Urothelium cell line (cell line): ENCODE data around the gene PRKCI.
"Not testable (repeated sequence)": the region's sequence is repeated elsewhere in the genome, so short reads cannot be mapped to it uniquely, and the experiment has no call there.

Experiments
- DNase-seq: peaks from one replicate; pipeline ENCODE4 v3.0.0; 2011; ENCODE audit warnings: low spot score, mixed read lengths
- FAIRE-seq: peaks from 2 replicates; lab custom pipeline; 2011; peaks lifted over from hg19 to GRCh38; lab: Jason Lieb, UNC

Gene PRKCI

GRCh38 chr3:170222647-170223541 lies 670 bp downstream of the PRKCI start:
- no peak for FAIRE-seq

GRCh38 chr3:170225166-170225565 lies 2.9 kb downstream of the PRKCI start:
- DNase-seq, result no peak
- no peak for FAIRE-seq

More at GRCh38 chr3:170222647-170223541, 670 bp downstream of the PRKCI start:
- peak; percentile 41 for DNase-seq

- FAIRE-seq (no peak), DNase-seq (no peak)
Measured at GRCh38 chr3:170226426-170226960, 4.3 kb downstream of the PRKCI start.

GRCh38 chr3:170228093-170228766 lies 6.0 kb downstream of the PRKCI start:
- FAIRE-seq (no peak), DNase-seq (no peak)

- FAIRE-seq (no peak), DNase-seq (no peak)
Measured at GRCh38 chr3:170232266-170232665, 10.0 kb downstream of the PRKCI start.

- no peak for DNase-seq
- FAIRE-seq, result no peak
Measured at GRCh38 chr3:170233530-170233929, 11.3 kb downstream of the PRKCI start.

GRCh38 chr3:170240142-170240541 lies 17.9 kb downstream of the PRKCI start:
- no peak for FAIRE-seq
- no peak for DNase-seq

- DNase-seq (no peak), FAIRE-seq (no peak)
Measured at GRCh38 chr3:170240671-170241070, 18.4 kb downstream of the PRKCI start.

GRCh38 chr3:170244576-170244975 lies 22.4 kb downstream of the PRKCI start:
- DNase-seq (no peak), FAIRE-seq (no peak)

GRCh38 chr3:170247875-170248274 lies 25.7 kb downstream of the PRKCI start:
- DNase-seq (no peak), FAIRE-seq (no peak)

GRCh38 chr3:170256597-170256996 lies 34.4 kb downstream of the PRKCI start:
- FAIRE-seq (no peak), DNase-seq (no peak)

GRCh38 chr3:170257145-170257544 lies 34.9 kb downstream of the PRKCI start:
- no peak for DNase-seq
- FAIRE-seq, result no peak

GRCh38 chr3:170258105-170258487 lies 35.9 kb downstream of the PRKCI start:
- FAIRE-seq (no peak), DNase-seq (no peak)

- FAIRE-seq, result no peak
- no peak for DNase-seq
Measured at GRCh38 chr3:170259907-170260306, 37.7 kb downstream of the PRKCI start.

GRCh38 chr3:170267793-170268192 lies 45.6 kb downstream of the PRKCI start:
- FAIRE-seq (no peak), DNase-seq (no peak)

GRCh38 chr3:170269673-170270254 lies 47.5 kb downstream of the PRKCI start:
- DNase-seq, FAIRE-seq: not testable (repeated sequence)

GRCh38 chr3:170270282-170270881 lies 48.2 kb downstream of the PRKCI start:
- FAIRE-seq (no peak), DNase-seq (no peak)

GRCh38 chr3:170274641-170275040 lies 52.4 kb downstream of the PRKCI start:
- DNase-seq (no peak), FAIRE-seq (no peak)

- DNase-seq, result no peak
- no peak for FAIRE-seq
Measured at GRCh38 chr3:170275832-170276231, 53.6 kb downstream of the PRKCI start.

- FAIRE-seq, DNase-seq: not testable (repeated sequence)
Measured at GRCh38 chr3:170277311-170277710, 55.1 kb downstream of the PRKCI start.
